ENCODE data around the gene RASL11A.

The RASL11A gene

GRCh38 chr13:27257648-27258253 lies 12.9 kb upstream of the RASL11A start:
- no peak overlapping the region for H3K4me3 ChIP-seq (ENCODE audit: control insufficient read depth, low read depth, low read length)
- DNase-seq (ENCODE audit: low read depth) = no peak
- no peak for TF ChIP-seq CTCF (IDR thresholded peaks at IDR 0.05; ENCODE audit: control insufficient read depth, insufficient read depth, low read depth, low read length, missing control alignments)

- H3K4me3 ChIP-seq (ENCODE audit: control insufficient read depth, low read depth, low read length) = no peak overlapping the region
- DNase-seq (ENCODE audit: low read depth) = no peak
- TF ChIP-seq CTCF (IDR thresholded peaks at IDR 0.05; ENCODE audit: control insufficient read depth, insufficient read depth, low read depth, low read length, missing control alignments) = no peak
Measured at GRCh38 chr13:27258637-27259386, 11.8 kb upstream of the RASL11A start.

DNA sequence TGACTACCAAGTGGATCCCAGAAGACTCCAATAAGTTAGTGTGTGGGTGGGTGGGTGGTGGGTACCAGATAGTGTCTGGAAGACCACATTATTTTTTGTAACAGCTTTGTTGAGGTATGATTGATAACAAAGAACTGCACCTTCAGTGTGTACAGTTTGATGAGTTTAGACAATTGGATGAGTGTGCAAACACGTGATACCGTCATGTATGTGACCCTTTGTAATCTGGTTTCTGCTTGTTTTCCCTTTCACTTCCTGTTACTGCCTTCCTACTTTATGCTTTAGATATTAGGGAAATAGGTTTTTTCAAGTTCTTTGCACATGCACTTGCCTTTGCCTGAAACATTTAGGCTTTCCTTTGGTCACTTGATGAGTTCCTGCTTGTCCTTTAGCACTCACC lies 10.8 kb upstream of the RASL11A start:
- no peak for TF ChIP-seq CTCF (IDR thresholded peaks at IDR 0.05; ENCODE audit: control insufficient read depth, insufficient read depth, low read depth, low read length, missing control alignments)
- no peak overlapping the region for H3K4me3 ChIP-seq (ENCODE audit: control insufficient read depth, low read depth, low read length)
- no peak for DNase-seq (ENCODE audit: low read depth)

- H3K4me3 ChIP-seq (ENCODE audit: control insufficient read depth, low read depth, low read length) = no peak overlapping the region
- TF ChIP-seq CTCF (IDR thresholded peaks at IDR 0.05; ENCODE audit: control insufficient read depth, insufficient read depth, low read depth, low read length, missing control alignments) = no peak
- no peak for DNase-seq (ENCODE audit: low read depth)
Measured at GRCh38 chr13:27261396-27261795, 9.2 kb upstream of the RASL11A start.

DNA sequence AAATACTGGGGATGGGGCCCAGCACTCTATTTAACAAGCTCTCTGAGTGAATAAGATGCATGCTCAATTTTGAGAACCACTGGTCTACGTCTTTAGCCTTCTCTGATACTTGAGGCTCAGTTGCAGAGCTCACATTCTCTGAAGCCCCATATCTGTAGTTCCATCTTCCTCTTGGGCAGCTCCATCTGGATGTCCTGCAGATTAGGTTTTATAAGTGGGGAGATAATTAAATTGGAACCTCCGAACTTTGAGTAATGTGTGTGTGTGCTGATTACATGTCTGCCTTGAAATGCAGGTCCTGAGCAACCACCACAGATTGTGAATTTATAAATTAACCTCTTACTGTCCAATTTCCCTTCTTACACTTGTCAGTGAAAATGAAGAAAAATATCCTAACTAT lies 7.2 kb upstream of the RASL11A start:
- H3K4me3 ChIP-seq (ENCODE audit: control insufficient read depth, low read depth, low read length) = no peak overlapping the region
- no peak for DNase-seq (ENCODE audit: low read depth)
- no peak for TF ChIP-seq CTCF (IDR thresholded peaks at IDR 0.05; ENCODE audit: control insufficient read depth, insufficient read depth, low read depth, low read length, missing control alignments)

DNA sequence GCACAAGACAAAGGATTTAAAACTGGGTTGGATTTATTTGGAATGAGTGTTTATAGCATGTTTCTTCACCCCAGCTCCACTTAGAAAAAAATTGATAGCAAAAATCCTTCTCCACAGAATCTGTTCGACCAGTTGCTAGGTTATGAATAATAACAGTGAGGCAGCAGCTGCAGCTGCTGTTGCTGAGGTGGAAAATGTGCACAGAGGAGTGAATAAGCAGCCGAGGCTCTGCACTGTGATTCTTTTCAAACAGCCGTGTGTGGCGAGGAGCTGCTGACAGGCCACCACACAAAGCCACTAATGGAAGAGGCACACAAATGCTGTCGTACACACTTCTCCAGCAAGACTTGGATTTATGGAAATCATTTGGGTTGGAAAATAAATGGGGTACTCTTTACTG lies 6.4 kb upstream of the RASL11A start:
- no peak overlapping the region for H3K4me3 ChIP-seq (ENCODE audit: control insufficient read depth, low read depth, low read length)
- TF ChIP-seq CTCF (IDR thresholded peaks at IDR 0.05; ENCODE audit: control insufficient read depth, insufficient read depth, low read depth, low read length, missing control alignments) = no peak
- DNase-seq (ENCODE audit: low read depth) = no peak

Measured in AG09309 (cell line).